ENCODE data around the gene HTT. TPM values are rescaled to one million over a fixed set of nuclear protein-coding genes. Genes with fewer than 3 reads are reported as not detected.

Gene HTT
- total and polyA plus RNA-seq, 2 of the 13 experiments (the other 11 are each of a cell fraction or from before 2014, with no cell fraction given) = 17.5 to 19.5 TPM

DNA sequence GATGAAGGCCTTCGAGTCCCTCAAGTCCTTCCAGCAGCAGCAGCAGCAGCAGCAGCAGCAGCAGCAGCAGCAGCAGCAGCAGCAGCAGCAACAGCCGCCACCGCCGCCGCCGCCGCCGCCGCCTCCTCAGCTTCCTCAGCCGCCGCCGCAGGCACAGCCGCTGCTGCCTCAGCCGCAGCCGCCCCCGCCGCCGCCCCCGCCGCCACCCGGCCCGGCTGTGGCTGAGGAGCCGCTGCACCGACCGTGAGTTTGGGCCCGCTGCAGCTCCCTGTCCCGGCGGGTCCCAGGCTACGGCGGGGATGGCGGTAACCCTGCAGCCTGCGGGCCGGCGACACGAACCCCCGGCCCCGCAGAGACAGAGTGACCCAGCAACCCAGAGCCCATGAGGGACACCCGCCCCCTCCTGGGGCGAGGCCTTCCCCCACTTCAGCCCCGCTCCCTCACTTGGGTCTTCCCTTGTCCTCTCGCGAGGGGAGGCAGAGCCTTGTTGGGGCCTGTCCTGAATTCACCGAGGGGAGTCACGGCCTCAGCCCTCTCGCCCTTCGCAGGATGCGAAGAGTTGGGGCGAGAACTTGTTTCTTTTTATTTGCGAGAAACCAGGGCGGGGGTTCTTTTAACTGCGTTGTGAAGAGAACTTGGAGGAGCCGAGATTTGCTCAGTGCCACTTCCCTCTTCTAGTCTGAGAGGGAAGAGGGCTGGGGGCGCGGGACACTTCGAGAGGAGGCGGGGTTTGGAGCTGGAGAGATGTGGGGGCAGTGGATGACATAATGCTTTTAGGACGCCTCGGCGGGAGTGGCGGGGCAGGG lies 568 bp downstream of the HTT start (continued):
- TF ChIP-seq, protein P1, sequence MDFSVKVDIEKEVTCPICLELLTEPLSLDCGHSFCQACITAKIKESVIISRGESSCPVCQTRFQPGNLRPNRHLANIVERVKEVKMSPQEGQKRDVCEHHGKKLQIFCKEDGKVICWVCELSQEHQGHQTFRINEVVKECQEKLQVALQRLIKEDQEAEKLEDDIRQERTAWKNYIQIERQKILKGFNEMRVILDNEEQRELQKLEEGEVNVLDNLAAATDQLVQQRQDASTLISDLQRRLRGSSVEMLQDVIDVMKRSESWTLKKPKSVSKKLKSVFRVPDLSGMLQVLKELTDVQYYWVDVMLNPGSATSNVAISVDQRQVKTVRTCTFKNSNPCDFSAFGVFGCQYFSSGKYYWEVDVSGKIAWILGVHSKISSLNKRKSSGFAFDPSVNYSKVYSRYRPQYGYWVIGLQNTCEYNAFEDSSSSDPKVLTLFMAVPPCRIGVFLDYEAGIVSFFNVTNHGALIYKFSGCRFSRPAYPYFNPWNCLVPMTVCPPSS (IDR thresholded peaks at IDR 0.05) = no peak
- TF ChIP-seq FOXJ3 (CRISPR knock-in tag; IDR thresholded peaks at IDR 0.05; ENCODE audit: borderline replicate concordance) (no peak), SIX1 (CRISPR knock-in tag; IDR thresholded peaks at IDR 0.05; ENCODE audit: borderline replicate concordance) (no peak), ZNF563 (CRISPR knock-in tag; IDR thresholded peaks at IDR 0.05) (no peak; the same call in 1 of the 2 replicates), ZNF672 (CRISPR knock-in tag; IDR thresholded peaks at IDR 0.05) (no peak), NFRKB (IDR thresholded peaks at IDR 0.05) (no peak), FOXK1 (CRISPR knock-in tag; IDR thresholded peaks at IDR 0.05; ENCODE audit: borderline replicate concordance, low read depth) (no peak), ZNF430 (CRISPR knock-in tag; IDR thresholded peaks at IDR 0.05) (0 out of 2 replicates have a peak, but pooled peaks have one; percentile 56), NFE2 (CRISPR knock-in tag; IDR thresholded peaks at IDR 0.05) (no peak), ZBTB7B (CRISPR knock-in tag; IDR thresholded peaks at IDR 0.05) (0 out of 2 replicates have a peak, but pooled peaks have one; percentile 24), ZFY (CRISPR knock-in tag; IDR thresholded peaks at IDR 0.05) (peak; percentile 41; the same call in 1 of the 2 replicates), SRY (CRISPR knock-in tag; IDR thresholded peaks at IDR 0.05) (0 out of 2 replicates have a peak, but pooled peaks have one; percentile 9), ZNF644 (CRISPR knock-in tag; IDR thresholded peaks at IDR 0.05; ENCODE audit: low read depth) (no peak), POLR2AphosphoS5 (IDR thresholded peaks at IDR 0.05; ENCODE audit: low read depth, low read length) (peak; percentile 57), ZNF567 (CRISPR knock-in tag; IDR thresholded peaks at IDR 0.05; ENCODE audit: borderline replicate concordance) (no peak), U2AF2 (IDR thresholded peaks at IDR 0.05; ENCODE audit: low read depth, low read length) (no peak), SRSF4 (IDR thresholded peaks at IDR 0.05; ENCODE audit: low read depth, low read length, poor library complexity, severe bottlenecking) (no peak), TCF12 (IDR thresholded peaks at IDR 0.05) (no peak), TCF12 (CRISPR knock-in tag; IDR thresholded peaks at IDR 0.05) (no peak), IKZF4 (CRISPR knock-in tag; IDR thresholded peaks at IDR 0.05; ENCODE audit: borderline replicate concordance, low read depth, not compliant biosample characterization) (no peak)
- TF ChIP-seq, protein P2, sequence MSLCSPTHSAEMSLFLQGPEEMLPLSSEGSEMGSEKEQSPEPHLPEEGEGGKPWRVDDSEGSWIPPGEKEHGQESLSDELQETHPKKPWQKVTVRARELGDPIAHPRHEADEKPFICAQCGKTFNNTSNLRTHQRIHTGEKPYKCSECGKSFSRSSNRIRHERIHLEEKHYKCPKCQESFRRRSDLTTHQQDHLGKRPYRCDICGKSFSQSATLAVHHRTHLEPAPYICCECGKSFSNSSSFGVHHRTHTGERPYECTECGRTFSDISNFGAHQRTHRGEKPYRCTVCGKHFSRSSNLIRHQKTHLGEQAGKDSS (CRISPR knock-in tag; IDR thresholded peaks at IDR 0.05; ENCODE audit: borderline replicate concordance, low read depth) = 0 out of 2 replicates have a peak, but pooled peaks have one; percentile 33
- TF ChIP-seq, protein P3, sequence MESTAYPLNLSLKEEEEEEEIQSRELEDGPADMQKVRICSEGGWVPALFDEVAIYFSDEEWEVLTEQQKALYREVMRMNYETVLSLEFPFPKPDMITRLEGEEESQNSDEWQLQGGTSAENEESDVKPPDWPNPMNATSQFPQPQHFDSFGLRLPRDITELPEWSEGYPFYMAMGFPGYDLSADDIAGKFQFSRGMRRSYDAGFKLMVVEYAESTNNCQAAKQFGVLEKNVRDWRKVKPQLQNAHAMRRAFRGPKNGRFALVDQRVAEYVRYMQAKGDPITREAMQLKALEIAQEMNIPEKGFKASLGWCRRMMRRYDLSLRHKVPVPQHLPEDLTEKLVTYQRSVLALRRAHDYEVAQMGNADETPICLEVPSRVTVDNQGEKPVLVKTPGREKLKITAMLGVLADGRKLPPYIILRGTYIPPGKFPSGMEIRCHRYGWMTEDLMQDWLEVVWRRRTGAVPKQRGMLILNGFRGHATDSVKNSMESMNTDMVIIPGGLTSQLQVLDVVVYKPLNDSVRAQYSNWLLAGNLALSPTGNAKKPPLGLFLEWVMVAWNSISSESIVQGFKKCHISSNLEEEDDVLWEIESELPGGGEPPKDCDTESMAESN (CRISPR knock-in tag; conservative IDR thresholded peaks at IDR 0.05) = no peak
- TF ChIP-seq, protein P4, sequence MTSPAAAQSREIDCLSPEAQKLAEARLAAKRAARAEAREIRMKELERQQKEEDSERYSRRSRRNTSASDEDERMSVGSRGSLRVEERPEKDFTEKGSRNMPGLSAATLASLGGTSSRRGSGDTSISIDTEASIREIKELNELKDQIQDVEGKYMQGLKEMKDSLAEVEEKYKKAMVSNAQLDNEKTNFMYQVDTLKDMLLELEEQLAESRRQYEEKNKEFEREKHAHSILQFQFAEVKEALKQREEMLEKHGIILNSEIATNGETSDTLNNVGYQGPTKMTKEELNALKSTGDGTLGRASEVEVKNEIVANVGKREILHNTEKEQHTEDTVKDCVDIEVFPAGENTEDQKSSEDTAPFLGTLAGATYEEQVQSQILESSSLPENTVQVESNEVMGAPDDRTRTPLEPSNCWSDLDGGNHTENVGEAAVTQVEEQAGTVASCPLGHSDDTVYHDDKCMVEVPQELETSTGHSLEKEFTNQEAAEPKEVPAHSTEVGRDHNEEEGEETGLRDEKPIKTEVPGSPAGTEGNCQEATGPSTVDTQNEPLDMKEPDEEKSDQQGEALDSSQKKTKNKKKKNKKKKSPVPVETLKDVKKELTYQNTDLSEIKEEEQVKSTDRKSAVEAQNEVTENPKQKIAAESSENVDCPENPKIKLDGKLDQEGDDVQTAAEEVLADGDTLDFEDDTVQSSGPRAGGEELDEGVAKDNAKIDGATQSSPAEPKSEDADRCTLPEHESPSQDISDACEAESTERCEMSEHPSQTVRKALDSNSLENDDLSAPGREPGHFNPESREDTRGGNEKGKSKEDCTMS (CRISPR knock-in tag; conservative IDR thresholded peaks at IDR 0.05) = no peak

Measured in HepG2 (cell line).